ENCODE results near the gene PIK3C2G. TPM values are rescaled to one million over a fixed set of nuclear protein-coding genes. Genes with fewer than 3 reads are reported as not detected.

The PIK3C2G gene
- polyA plus RNA-seq, 1 experiment: not detected

GRCh38 chr12:18389820-18390219 lies 128.5 kb downstream of the PIK3C2G start:
- DNase-seq (ENCODE audit: low read depth, low spot score): no peak
- POLR2A ChIA-PET: no interaction called here
- no peaks in the 10 kb centered on the region for H3K27me3 ChIP-seq (ENCODE audit: control insufficient read depth, insufficient read depth, low read length)
- no peak for TF ChIP-seq CTCF (IDR thresholded peaks at IDR 0.05; ENCODE audit: low read depth, low read length)
- no peaks in the 10 kb centered on the region for H3K9me3 ChIP-seq (ENCODE audit: control insufficient read depth, insufficient read depth, low read length)
- CTCF ChIA-PET: interaction anchor here (1.3 kb wide), 1 partner anchor 41 kb away, joined by 4 read pairs; no protein-coding TSS in a partner anchor
- H3K27ac ChIP-seq (ENCODE audit: low read depth, low read length): no peak overlapping the region
- no peak overlapping the region for H3K4me3 ChIP-seq (ENCODE audit: low read depth, low read length)

GRCh38 chr12:18391151-18391550 lies 129.8 kb downstream of the PIK3C2G start:
- Histone ChIP-seq H3K27me3 (ENCODE audit: control insufficient read depth, insufficient read depth, low read length) (no peaks in the 10 kb centered on the region), H3K27ac (ENCODE audit: low read depth, low read length) (no peak overlapping the region), H3K4me3 (ENCODE audit: low read depth, low read length) (no peak overlapping the region), H3K9me3 (ENCODE audit: control insufficient read depth, insufficient read depth, low read length) (no peaks in the 10 kb centered on the region)
- DNase-seq (ENCODE audit: low read depth, low spot score): no peak
- POLR2A ChIA-PET: no interaction called here
- TF ChIP-seq CTCF (IDR thresholded peaks at IDR 0.05; ENCODE audit: low read depth, low read length): no peak
- CTCF ChIA-PET: no interaction called here

- CTCF ChIA-PET: interaction anchor here (0.5 kb wide), 1 partner anchor 1709 kb away, joined by 4 read pairs; no protein-coding TSS in a partner anchor
Observed at GRCh38 chr12:18394742-18395141, 133.4 kb downstream of the PIK3C2G start.

GRCh38 chr12:18400186-18400585 lies 138.9 kb downstream of the PIK3C2G start:
- Histone ChIP-seq H3K27ac (ENCODE audit: low read depth, low read length) (no peak overlapping the region), H3K27me3 (ENCODE audit: control insufficient read depth, insufficient read depth, low read length) (no peaks in the 10 kb centered on the region), H3K9me3 (ENCODE audit: control insufficient read depth, insufficient read depth, low read length) (no peaks in the 10 kb centered on the region), H3K4me3 (ENCODE audit: low read depth, low read length) (no peak overlapping the region)
- ChIA-PET POLR2A (no interaction called here), CTCF (interaction anchor here (1.3 kb wide), 1 partner anchor 786 kb away, joined by 5 read pairs; no protein-coding TSS in a partner anchor)
- DNase-seq (ENCODE audit: low read depth, low spot score): no peak
- no peak for TF ChIP-seq CTCF (IDR thresholded peaks at IDR 0.05; ENCODE audit: low read depth, low read length)

More at GRCh38 chr12:18394742-18395141, 133.4 kb downstream of the PIK3C2G start:
- Histone ChIP-seq H3K27me3 (ENCODE audit: control insufficient read depth, insufficient read depth, low read length) (no peaks in the 10 kb centered on the region), H3K27ac (ENCODE audit: low read depth, low read length) (no peak overlapping the region), H3K9me3 (ENCODE audit: control insufficient read depth, insufficient read depth, low read length) (no peaks in the 10 kb centered on the region), H3K4me3 (ENCODE audit: low read depth, low read length) (no peak overlapping the region)
- POLR2A ChIA-PET: no interaction called here
- no peak for TF ChIP-seq CTCF (IDR thresholded peaks at IDR 0.05; ENCODE audit: low read depth, low read length)
- no peak for DNase-seq (ENCODE audit: low read depth, low spot score)

- TF ChIP-seq CTCF (IDR thresholded peaks at IDR 0.05; ENCODE audit: low read depth, low read length): no peak
- ChIA-PET POLR2A (no interaction called here), CTCF (no interaction called here)
- H3K27ac ChIP-seq (ENCODE audit: low read depth, low read length): no peak overlapping the region
- no peaks in the 10 kb centered on the region for H3K9me3 ChIP-seq (ENCODE audit: control insufficient read depth, insufficient read depth, low read length)
- no peaks in the 10 kb centered on the region for H3K27me3 ChIP-seq (ENCODE audit: control insufficient read depth, insufficient read depth, low read length)
- no peak overlapping the region for H3K4me3 ChIP-seq (ENCODE audit: low read depth, low read length)
- no peak for DNase-seq (ENCODE audit: low read depth, low spot score)
Observed at GRCh38 chr12:18402872-18403611, 141.7 kb downstream of the PIK3C2G start.
